AG04449 (cell line): ENCODE results near the gene ALDH5A1.

Experiments
- CTCF ChIA-PET: fragments of 350-600 bp; formaldehyde crosslinking; extraction: SDS; loops from one replicate; lab custom pipeline; 2021; ENCODE audit warnings: antibody characterized with exemption; lab: Yijun Ruan, JAX
- POLR2A ChIA-PET: fragments of 400-600, 350-600 bp; formaldehyde crosslinking; extraction: SDS; loops from one replicate; lab custom pipeline; 2020; ENCODE audit warnings: antibody characterized with exemption, inconsistent platforms; lab: Yijun Ruan, JAX
- DNase-seq: peaks from one replicate; pipeline ENCODE4 v3.0.0-alpha.2; 2010; ENCODE audit warnings: low read depth, low spot score
- H3K4me3 ChIP-seq: 2 replicates; pipeline ENCODE4 v1.5.1; 2011; ENCODE audit warnings: low read depth, mild to moderate bottlenecking, control low read depth, low read length
- TF ChIP-seq, protein P1 (sequence below): IDR thresholded peaks from one replicate; pipeline ENCODE4 v1.5.1; 2011; ENCODE audit warnings: mild to moderate bottlenecking, moderate library complexity, low read length, control low read depth, inconsistent platforms; ENCODE audit not compliant: insufficient read depth; ENCODE audit errors: missing control alignments

The ALDH5A1 gene

DNA sequence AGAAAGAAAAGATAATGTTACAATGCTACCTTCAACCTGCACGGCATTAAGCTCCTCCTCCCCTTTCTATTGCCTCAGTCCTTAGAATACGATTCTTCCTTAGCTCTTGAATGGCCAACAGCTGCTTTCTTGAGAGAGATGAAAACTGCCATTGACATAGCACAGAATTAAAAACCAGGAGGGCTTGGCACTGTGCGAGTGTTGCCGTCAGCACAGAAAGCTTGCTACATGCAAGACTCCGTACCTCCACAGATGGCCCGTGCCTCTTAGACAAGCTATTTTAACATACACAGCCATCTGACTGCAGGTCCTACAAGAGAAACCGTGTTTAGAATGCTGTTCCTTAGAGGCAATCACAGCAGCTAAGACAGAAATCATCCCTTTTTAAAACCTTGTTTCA, 51.7 kb downstream of the ALDH5A1 start:
- ChIA-PET CTCF (interaction anchor here (1.4 kb wide), 1 partner anchor 22 kb away, joined by 3 read pairs; no protein-coding TSS in a partner anchor), POLR2A (no interaction called here)
- DNase-seq, result no peak
- no peak overlapping the region for H3K4me3 ChIP-seq
- TF ChIP-seq, protein P1, sequence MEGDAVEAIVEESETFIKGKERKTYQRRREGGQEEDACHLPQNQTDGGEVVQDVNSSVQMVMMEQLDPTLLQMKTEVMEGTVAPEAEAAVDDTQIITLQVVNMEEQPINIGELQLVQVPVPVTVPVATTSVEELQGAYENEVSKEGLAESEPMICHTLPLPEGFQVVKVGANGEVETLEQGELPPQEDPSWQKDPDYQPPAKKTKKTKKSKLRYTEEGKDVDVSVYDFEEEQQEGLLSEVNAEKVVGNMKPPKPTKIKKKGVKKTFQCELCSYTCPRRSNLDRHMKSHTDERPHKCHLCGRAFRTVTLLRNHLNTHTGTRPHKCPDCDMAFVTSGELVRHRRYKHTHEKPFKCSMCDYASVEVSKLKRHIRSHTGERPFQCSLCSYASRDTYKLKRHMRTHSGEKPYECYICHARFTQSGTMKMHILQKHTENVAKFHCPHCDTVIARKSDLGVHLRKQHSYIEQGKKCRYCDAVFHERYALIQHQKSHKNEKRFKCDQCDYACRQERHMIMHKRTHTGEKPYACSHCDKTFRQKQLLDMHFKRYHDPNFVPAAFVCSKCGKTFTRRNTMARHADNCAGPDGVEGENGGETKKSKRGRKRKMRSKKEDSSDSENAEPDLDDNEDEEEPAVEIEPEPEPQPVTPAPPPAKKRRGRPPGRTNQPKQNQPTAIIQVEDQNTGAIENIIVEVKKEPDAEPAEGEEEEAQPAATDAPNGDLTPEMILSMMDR, result no peak

DNA sequence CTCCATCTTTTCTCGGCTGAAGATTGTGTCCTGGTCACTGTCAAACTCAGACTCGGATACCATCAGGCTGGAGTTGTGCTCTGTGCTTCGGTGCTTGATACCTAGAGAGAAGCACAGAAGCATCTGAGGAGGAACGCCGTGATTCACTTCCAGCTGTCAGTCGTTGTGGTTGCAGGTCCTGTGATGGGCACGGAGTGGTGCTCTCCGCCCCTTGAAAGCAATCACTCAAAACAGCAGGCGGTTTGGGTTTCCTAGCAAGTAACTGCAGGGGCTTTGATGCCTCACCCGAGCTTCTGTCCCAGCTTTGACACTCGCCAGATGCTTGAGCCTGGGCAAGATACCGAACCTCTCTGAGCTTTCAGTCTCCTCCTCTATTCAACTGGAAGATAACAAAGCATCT, 52.5 kb downstream of the ALDH5A1 start:
- TF ChIP-seq, protein P1, result no peak
- ChIA-PET POLR2A (interaction anchor here (0.5 kb wide), 1 partner anchor 51 kb away, joined by 3 read pairs; no protein-coding TSS in a partner anchor), CTCF (interaction anchor here (1.1 to 1.4 kb wide), 2 partner anchors 23 to 148 kb away, joined by 3 read pairs; no protein-coding TSS in a partner anchor)
- no peak overlapping the region for H3K4me3 ChIP-seq
- no peak for DNase-seq

DNA sequence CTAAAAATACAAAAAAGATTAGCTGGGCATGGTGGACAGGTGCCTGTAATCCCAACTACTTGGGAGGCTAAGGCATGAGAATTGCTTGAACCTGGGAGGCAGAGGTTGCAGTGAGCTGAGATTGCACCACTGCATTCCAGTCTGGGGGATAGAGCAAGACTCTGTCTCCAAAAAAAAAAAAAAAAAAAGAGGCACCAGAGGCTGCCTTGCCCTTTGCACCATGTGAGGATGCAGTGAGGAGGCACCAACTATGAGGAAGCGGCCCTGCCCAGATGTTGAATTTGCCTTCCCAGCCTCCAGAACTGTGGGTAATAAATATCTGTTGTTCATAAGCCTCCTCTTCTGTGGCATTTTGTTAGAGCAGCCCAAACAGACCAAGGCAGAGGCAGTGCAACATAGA, 54.4 kb downstream of the ALDH5A1 start:
- ChIA-PET CTCF (no interaction called here), POLR2A (no interaction called here)
- no peak overlapping the region for H3K4me3 ChIP-seq
- DNase-seq, result no peak
- TF ChIP-seq, protein P1, result no peak

- POLR2A ChIA-PET, result no interaction called here
- CTCF ChIA-PET, result no interaction called here
- no peak for DNase-seq
- H3K4me3 ChIP-seq, result no peak overlapping the region
- TF ChIP-seq, protein P1, result no peak
These were observed 55.0 kb downstream of the ALDH5A1 start for GRCh38 chr6:24549674-24550353.

GRCh38 chr6:24551139-24551538, 56.4 kb downstream of the ALDH5A1 start:
- CTCF ChIA-PET, result interaction anchor here (1.2 to 1.4 kb wide), 3 partner anchors 30 to 63 kb away, joined by 3 to 4 read pairs (median 3); no protein-coding TSS in a partner anchor
- POLR2A ChIA-PET, result no interaction called here
- TF ChIP-seq, protein P1, result no peak

GRCh38 chr6:24554474-24554873, 59.7 kb downstream of the ALDH5A1 start:
- no peak overlapping the region for H3K4me3 ChIP-seq
- TF ChIP-seq, protein P1, result no peak
- ChIA-PET POLR2A (no interaction called here), CTCF (no interaction called here)
- DNase-seq, result no peak

More at GRCh38 chr6:24551139-24551538, 56.4 kb downstream of the ALDH5A1 start:
- no peak overlapping the region for H3K4me3 ChIP-seq
- no peak for DNase-seq
